ENCODE data around the gene RAB11FIP3.
A peak's percentile ranks its signal among the peaks of the same experiment; 100 is the strongest.

RAB11FIP3 gene

DNA sequence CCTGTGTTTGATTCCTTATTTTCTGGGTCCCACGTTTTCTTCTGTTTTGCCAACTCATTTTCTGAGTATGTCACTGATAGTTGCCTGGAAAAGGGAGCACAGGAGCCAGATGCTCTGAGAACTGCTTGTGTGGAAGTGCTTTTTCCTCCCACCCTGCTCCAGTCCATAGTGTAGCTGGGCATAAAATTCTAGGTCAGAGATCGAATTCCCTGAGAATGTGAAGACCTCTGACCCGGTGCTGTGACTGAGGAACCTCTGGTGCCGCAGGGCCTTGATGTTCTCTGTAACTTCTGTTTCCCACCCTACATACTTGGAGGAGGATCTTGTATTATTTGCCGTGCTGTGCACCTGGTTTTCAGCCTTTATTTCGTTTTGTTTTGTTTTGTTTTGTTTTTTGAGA is 82.5 kb downstream of the RAB11FIP3 start:
- no peak for DNase-seq (ENCODE audit: low read depth, low spot score)
- no peak overlapping the region for H3K27ac ChIP-seq

- H3K27ac ChIP-seq, result no peak overlapping the region
These were observed 83.7 kb downstream of the RAB11FIP3 start for GRCh38 chr16:508884-509736.

DNA sequence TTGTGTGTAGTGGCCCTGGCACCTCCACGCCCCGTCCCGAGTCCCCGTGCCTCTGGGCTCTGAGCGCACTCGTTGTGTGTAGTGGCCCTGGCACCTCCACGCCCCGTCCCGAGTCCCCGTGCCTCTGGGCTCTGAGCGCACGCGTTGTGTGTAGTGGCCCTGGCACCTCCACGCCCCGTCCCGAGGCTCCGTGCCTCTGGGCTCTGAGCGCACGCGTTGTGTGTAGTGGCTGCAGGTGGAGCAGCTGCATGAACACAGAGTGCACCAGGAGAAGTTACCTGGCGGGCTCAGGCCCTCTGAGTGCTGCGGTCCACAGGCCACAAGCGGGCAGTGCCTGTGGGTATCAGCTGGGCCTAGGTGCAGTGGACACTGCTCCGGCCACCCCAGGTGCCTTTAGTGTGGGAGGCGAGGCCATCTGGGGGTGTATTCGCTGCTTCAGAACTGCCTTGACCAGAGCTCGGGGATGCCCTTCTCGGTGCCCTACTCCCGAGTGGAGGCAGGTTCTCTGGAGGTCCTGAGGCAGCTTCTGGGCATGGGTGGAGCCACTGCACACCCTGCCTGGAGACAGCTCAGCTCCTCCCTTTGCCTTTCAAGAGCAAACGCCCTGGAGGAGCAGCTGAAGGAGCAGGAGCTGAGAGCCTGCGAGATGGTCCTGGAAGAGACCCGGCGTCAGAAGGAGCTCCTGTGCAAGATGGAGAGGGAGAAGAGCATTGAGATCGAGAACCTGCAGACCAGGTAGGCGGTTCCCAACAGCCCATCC is 84.8 kb downstream of the RAB11FIP3 start:
- no peak for DNase-seq (ENCODE audit: low read depth, low spot score)
- H3K27ac ChIP-seq, result no peak overlapping the region

More at GRCh38 chr16:508884-509736, 83.7 kb downstream of the RAB11FIP3 start:
- DNase-seq (ENCODE audit: low read depth, low spot score), result no peak

GRCh38 chr16:512802-513201 is 87.4 kb downstream of the RAB11FIP3 start:
- DNase-seq (ENCODE audit: low read depth, low spot score), result no peak
- no peak overlapping the region for H3K27ac ChIP-seq

DNA sequence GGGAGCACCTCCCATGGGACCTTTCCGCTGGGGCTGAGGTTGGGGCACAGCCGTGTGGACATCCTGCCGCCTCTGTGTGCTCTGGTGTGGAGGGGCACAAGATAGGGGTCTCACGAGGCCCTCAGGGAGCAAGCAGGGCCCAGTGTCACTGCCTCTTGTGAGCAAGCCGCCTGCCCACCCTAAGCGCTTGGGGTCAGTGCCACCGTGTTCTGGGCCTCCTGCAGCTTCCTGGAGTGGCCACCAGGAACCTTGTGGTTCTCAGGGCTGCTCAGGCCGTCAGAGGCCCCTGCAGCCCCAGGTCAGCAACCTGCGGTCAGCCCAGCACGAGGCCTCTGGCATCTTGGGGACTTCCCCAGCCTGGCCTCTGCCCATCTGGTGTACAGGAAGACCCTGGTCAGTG is 88.5 kb downstream of the RAB11FIP3 start:
- no peak overlapping the region for H3K27ac ChIP-seq
- no peak for DNase-seq (ENCODE audit: low read depth, low spot score)

DNA sequence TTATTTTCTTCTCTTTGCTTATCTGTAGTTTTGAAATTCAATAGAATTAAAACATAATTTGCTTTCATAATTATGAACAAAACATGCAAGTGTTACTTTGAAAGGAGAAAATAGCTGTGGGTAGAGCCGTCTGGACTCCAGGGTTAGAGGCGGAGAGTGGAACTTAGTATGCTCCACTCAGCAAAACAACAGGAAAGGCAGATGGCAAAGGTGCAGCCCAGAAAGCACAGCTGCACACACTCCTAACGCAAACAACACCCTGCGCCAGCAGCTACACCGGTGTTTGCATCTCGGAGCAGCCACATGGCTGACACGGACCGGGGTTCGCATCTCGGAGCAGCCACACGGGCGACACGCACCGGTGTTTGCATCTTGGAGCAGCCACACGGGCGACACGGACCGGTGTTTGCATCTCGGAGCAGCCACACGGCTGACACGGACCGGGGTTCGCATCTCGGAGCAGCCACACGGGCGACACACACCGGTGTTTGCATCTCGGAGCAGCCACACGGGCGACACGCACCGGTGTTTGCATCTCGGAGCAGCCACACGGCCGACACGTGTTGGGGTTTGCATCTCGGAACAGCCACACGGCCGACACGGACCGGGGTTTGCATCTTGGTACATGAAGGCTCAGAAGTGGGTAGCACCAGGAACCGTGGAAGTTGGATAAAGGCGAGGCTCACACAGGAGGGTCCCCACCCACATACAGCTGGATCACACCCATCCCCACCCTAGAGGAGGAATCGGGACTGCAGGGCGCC is 89.9 kb downstream of the RAB11FIP3 start:
- H3K27ac ChIP-seq, result no peak overlapping the region

DNA sequence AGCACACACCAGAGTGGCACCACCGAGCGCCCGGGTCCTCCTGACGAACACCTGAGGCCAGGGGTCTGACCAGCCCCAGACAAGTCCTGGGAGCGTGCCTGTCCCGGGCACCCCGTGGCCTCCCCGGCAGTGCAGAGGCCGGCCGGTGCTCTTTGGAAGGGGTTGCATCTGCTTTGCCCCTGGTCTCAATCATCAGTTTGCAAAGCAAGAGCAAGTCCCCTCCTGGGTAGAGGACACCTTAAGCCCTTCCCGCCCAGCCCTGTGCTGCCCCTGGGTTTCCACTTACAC is 90.4 kb downstream of the RAB11FIP3 start:
- DNase-seq (ENCODE audit: low read depth, low spot score), result no peak
- H3K27ac ChIP-seq, result no peak overlapping the region

More for the DNA sequence above, 89.9 kb downstream of the RAB11FIP3 start:
- no peak for DNase-seq (ENCODE audit: low read depth, low spot score)

DNA sequence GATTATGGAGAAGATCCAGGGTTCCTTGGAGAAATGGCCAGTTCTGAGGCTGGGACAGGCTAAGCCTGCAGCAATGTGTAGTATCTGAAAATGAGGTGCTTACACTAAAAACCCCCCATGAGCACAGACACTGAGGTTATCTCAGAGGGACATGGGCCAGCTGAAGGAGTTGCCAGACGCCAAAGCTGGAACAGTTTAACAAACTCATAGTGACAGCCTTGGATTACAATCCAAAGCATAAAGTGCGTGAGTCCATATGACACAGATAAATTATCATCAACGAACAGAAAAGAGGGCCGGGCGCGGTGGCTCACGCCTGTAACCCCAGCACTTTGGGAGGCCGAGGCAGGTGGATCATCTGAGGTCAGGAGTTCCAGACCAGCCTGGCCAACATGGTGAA is 90.9 kb downstream of the RAB11FIP3 start:
- no peak for DNase-seq (ENCODE audit: low read depth, low spot score)
- H3K27ac ChIP-seq, result no peak overlapping the region

DNA sequence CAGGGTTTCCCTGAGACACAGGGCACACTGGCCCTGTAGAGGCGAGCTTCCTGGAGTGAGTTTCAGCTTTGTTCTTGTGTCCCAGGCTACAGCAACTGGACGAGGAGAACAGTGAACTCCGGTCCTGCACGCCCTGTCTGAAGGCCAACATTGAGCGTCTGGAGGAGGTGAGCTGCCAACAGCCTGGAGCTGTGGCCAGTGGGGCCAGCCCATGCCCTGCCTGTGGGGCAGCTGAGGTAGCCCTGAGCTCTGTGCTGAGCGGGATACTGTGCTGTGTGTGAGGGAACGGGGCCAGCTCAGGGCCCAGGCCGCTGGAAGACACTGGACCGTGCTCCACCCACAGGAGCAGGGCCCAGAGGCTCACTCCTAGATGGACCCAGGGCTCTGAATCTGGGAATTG is 93.4 kb downstream of the RAB11FIP3 start:
- no peak for DNase-seq (ENCODE audit: low read depth, low spot score)
- no peak overlapping the region for H3K27ac ChIP-seq

GRCh38 chr16:519425-519824 is 94.0 kb downstream of the RAB11FIP3 start:
- no peak overlapping the region for H3K27ac ChIP-seq
- DNase-seq (ENCODE audit: low read depth, low spot score), result no peak

DNA sequence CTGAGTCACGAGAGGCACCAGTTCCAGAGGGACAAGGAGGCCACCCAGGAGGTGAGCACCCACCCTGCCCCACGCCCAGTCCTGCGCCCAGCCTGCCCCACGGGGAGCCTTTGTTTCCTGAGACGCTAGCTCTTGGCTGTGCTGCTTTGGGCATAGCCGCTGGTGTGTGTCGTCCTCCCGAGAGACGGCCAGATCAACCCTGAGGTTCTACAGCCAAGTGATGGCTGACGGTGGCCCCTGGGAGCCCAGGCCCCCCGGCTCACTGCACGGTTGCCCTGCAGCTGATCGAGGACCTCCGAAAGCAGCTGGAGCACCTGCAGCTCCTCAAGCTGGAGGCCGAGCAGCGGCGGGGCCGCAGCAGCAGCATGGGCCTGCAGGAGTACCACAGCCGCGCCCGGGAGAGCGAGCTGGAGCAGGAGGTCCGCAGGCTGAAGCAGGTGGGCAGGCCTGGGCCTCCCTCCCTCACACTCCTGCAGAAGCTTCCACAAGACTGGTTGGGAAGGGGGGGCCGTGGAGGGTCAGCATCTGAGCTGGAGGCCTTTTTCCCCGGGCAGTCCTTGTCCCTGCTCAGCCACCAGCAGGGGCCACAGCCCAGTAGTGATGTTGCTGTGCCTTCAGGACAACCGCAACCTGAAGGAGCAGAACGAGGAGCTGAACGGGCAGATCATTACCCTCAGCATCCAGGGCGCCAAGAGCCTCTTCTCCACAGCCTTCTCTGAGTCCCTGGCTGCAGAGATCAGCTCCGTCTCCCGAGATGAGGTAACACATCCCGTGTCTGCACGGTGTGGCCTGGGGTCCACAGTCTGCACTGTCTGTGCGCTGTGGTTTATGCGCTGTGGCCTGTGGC is 94.6 kb downstream of the RAB11FIP3 start:
- DNase-seq (ENCODE audit: low read depth, low spot score), result no peak
- no peak overlapping the region for H3K27ac ChIP-seq

- H3K27ac ChIP-seq, result no peak overlapping the region
- DNase-seq (ENCODE audit: low read depth, low spot score), result no peak
These were observed 95.4 kb downstream of the RAB11FIP3 start for GRCh38 chr16:520847-521246.

DNA sequence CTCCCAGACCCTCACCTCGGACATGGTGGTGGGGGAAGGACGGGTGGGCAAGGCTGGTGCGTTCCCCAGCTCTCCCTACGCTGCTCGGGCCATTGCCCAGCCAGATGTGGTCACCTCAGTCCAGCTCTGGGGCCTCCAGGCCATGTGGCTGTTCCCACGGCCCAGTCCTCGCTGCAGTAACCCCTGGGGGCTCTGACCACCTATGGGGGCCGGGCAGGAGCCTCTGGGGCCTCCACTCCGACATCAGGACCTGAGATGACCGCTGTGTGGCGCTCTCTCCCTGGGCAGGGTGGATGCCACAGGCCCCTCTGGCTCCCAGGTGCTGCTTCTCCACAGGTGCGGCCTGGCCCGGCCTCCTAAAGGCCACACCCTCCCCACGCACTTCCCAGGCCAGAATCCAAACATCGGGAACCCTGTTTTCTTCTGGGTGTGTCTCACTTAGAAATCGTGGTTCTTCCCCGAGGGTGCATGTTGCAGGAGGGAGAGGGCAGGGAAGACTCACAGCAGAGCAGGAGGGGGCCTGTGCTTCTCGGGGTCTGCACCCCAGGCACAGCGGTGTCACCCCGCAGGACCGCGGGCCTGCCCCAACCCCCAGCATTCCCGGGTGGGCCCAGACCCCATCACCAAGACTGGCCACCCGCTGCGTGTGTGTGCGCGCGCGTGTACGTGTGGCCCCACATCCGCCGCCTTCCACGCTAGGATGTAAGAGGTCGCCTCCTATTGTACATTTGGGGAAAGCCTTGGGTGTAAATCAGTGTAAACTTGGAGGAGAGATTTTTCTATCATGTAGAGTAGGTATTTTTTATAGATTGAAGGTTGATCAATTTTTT is 96.1 kb downstream of the RAB11FIP3 start:
- no peak overlapping the region for H3K27ac ChIP-seq
- DNase-seq (ENCODE audit: low read depth, low spot score), result no peak

DNA sequence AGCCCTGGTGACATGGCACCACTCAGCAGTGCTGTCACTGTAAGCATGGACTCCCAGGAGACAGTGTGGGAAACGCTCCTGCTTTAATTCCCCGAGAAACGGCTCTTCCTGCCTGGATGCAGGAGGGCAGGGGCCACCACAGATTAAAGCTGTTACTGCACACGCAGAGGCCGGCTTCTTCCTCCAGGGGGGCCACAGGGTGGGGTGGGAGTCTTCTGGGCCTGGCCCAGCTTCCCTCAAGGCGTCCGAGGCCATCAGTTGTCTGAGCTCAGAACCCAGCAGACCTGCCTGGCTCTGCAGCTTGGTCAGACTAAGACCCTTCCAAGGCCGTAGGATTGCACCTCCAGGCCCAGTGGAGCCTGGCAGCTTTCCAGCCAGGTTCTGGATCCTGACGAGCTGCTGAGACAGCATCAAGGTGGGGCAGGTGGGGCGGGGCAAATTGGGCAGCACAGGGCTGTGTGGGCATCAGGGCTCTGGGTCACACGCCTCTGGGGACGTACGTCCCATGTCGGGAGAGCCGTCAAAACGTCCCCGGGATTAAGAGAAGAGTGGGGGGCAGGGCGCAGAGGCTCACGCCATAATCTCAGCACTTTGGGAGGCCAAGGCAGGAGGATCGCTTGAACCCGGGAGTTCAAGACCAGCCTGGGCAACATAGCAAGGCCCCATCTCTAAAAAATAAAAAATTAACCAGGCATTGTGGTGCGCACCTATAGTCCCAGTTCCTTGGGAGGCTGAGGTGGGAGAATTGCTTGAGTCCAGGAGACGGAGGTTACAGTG is 97.1 kb downstream of the RAB11FIP3 start:
- DNase-seq (ENCODE audit: low read depth, low spot score), result no peak
- no peak overlapping the region for H3K27ac ChIP-seq

GRCh38 chr16:523097-523741 is 97.8 kb downstream of the RAB11FIP3 start:
- DNase-seq (ENCODE audit: low read depth, low spot score), result no peak
- H3K27ac ChIP-seq, result no peak overlapping the region

GRCh38 chr16:524274-525040 is 99.0 kb downstream of the RAB11FIP3 start:
- H3K27ac ChIP-seq, result no peak overlapping the region
- no peak for DNase-seq (ENCODE audit: low read depth, low spot score)

- DNase-seq (ENCODE audit: low read depth, low spot score), result no peak
- peak overlapping the region; percentile 95 for H3K27ac ChIP-seq
These were observed 99.7 kb downstream of the RAB11FIP3 start for GRCh38 chr16:525123-525519.

All from epithelial cell of prostate (primary cell).